HepG2 (cell line): ENCODE data around the gene ZNF888. TPM values are rescaled to one million over a fixed set of nuclear protein-coding genes. Genes with fewer than 3 reads are reported as not detected.
"Not testable (repeated sequence)": the region's sequence is repeated elsewhere in the genome, so short reads cannot be mapped to it uniquely, and the experiment has no call there.

Experiments used
- ARID4A ChIP-seq: sonication (generic); formaldehyde crosslinking; IDR thresholded peaks from 2 replicates; pipeline ENCODE4 v1.5.0; 2020; ENCODE audit warnings: mild to moderate bottlenecking, missing genetic modification reagents, borderline replicate concordance
- ARID5B ChIP-seq: IDR thresholded peaks from 2 replicates; pipeline ENCODE4 v1.4.0; 2020; ENCODE audit warnings: mild to moderate bottlenecking, missing genetic modification reagents
- DRAP1 ChIP-seq: IDR thresholded peaks from 2 replicates; pipeline ENCODE4 v1.6.1; 2016; ENCODE audit warnings: missing genetic modification reagents, missing compliant biosample characterization
- FOXP4 ChIP-seq: sonication (generic); formaldehyde crosslinking; IDR thresholded peaks from 2 replicates; pipeline ENCODE4 v1.4.0; 2020; ENCODE audit warnings: missing genetic modification reagents
- HOMEZ ChIP-seq: IDR thresholded peaks from 2 replicates; pipeline ENCODE4 v1.6.1; 2016; ENCODE audit warnings: low read depth
- MAZ ChIP-seq, 2 experiments: sonication (generic) in 1 of 2; formaldehyde crosslinking in 1 of 2; IDR thresholded peaks; 2 replicates each; pipeline versions ENCODE4 v1.5.0 to v1.6.1; 2012 to 2020; ENCODE audit warnings: low read depth in 2 of 2, mild to moderate bottlenecking in 2 of 2, borderline replicate concordance in 1 of 2, improper control_type of control experiment in 1 of 2, low read length in 1 of 2, missing genetic modification reagents in 1 of 2, moderate library complexity in 1 of 2
- PHF20 ChIP-seq: sonication (generic); formaldehyde crosslinking; IDR thresholded peaks from 2 replicates; pipeline ENCODE4 v1.5.0; 2020; ENCODE audit warnings: mild to moderate bottlenecking, missing genetic modification reagents
- PHF8 ChIP-seq: sonication (generic); formaldehyde crosslinking; IDR thresholded peaks from 2 replicates; pipeline ENCODE4 v1.5.0; 2020; ENCODE audit warnings: missing genetic modification reagents
- POGZ ChIP-seq: sonication (generic); formaldehyde crosslinking; IDR thresholded peaks from 2 replicates; pipeline ENCODE4 v1.4.0; 2020; ENCODE audit warnings: mild to moderate bottlenecking, missing genetic modification reagents
- SP1 ChIP-seq, 2 experiments: fragments of 450-650 bp in 1 of 2; sonication (generic) in 1 of 2; formaldehyde crosslinking in 1 of 2; IDR thresholded peaks; 2 replicates each; pipeline versions ENCODE4 v1.4.0 to v1.6.1; 2016 to 2020; ENCODE audit warnings: missing genetic modification reagents in 1 of 2
- ZMAT3 ChIP-seq: sonication (generic); formaldehyde crosslinking; conservative IDR thresholded peaks from 2 replicates; pipeline ENCODE4 v1.7.0; 2021; ENCODE audit warnings: missing genetic modification reagents
- ZNF788 ChIP-seq: sonication (generic); formaldehyde crosslinking; IDR thresholded peaks from 2 replicates; pipeline ENCODE4 v1.5.0; 2020; ENCODE audit warnings: mild to moderate bottlenecking, missing genetic modification reagents, borderline replicate concordance
- polyA plus RNA-seq, 8 experiments: library from polyadenylated mRNA; depleted of rRNA in 3 of 8; stranded (reverse) in 7 of 8; unstranded in 1 of 8; fragments of >200 nt; fragmentation: Illumina TruSeq in 4 of 8; extraction: Trizol in 4 of 8; gene quantifications; 2 replicates each; pipeline versions ENCODE4 v1.2.1 to v1.2.3, GENCODE V29; 2011 to 2016; ENCODE audit warnings: low read depth in 4 of 8, missing spikeins in 1 of 8, mixed read lengths in 1 of 8; ENCODE audit not compliant: insufficient read depth in 1 of 8
- total RNA-seq, 5 experiments: library from RNA; depleted of rRNA; stranded (reverse); fragments of >200 nt; fragmentation: Illumina TruSeq; extraction: Trizol; gene quantifications; 2 replicates each; pipeline ENCODE4 v1.2.3, GENCODE V29; 2016; ENCODE audit warnings: low read depth in 1 of 5

The ZNF888 gene
- total and polyA plus RNA-seq, 2 of the 13 experiments (the other 11 are each of a cell fraction or from before 2014, with no cell fraction given), result 1.7 to 7.6 TPM

- TF ChIP-seq ARID4A (CRISPR knock-in tag) (peak; percentile 85; the same call in 1 of the 2 replicates), HOMEZ (CRISPR knock-in tag) (peak; percentile 65; the same call in 1 of the 2 replicates), ZNF788 (CRISPR knock-in tag) (peak; percentile 58; the same call in 1 of the 2 replicates), ZMAT3 (CRISPR knock-in tag) (0 out of 2 replicates have a peak, but pooled peaks have one; percentile 46), MAZ (CRISPR knock-in tag; IDR thresholded peaks at IDR 0.05; ENCODE audit: low read depth) (peak; percentile 61; the same call in 1 of the 2 replicates), POGZ (CRISPR knock-in tag) (peak; percentile 51; the same call in 1 of the 2 replicates), ARID5B (peak; percentile 37; the same call in 1 of the 2 replicates), FOXP4 (CRISPR knock-in tag) (0 out of 2 replicates have a peak, but pooled peaks have one; percentile 30), SP1 (CRISPR knock-in tag; IDR thresholded peaks at IDR 0.05) (peak; percentile 53; the same call in 1 of the 2 replicates), DRAP1 (CRISPR knock-in tag) (0 out of 2 replicates have a peak, but pooled peaks have one; percentile 26), PHF8 (CRISPR knock-in tag) (peak; percentile 65), PHF20 (peak; percentile 66)
- not testable (repeated sequence) for TF ChIP-seq MAZ (IDR thresholded peaks at IDR 0.05; ENCODE audit: borderline replicate concordance, low read depth, low read length); SP1 (IDR thresholded peaks at IDR 0.05)
Observed at GRCh38 chr19:52857378-52858191, 65.6 kb downstream of the ZNF888 start, which contains the start of gene ZNF468 (continued).
